Stimulated activated CD4-positive, alpha-beta T cell treated with anti-CD3 and anti-CD28 coated beads, TNF-alpha, amount 100 ng/mL, for 24 hours (primary cell): ENCODE measurements around the gene RIPOR3.
"Not testable (repeated sequence)": the region's sequence is repeated elsewhere in the genome, so short reads cannot be mapped to it uniquely, and the experiment has no call there.

Experiments used
- DNase-seq, 3 experiments: peaks; one replicate each; pipeline ENCODE4 v3.0.0-alpha.2; 2020; ENCODE audit warnings: low read depth in 3 of 3

Gene RIPOR3

DNA sequence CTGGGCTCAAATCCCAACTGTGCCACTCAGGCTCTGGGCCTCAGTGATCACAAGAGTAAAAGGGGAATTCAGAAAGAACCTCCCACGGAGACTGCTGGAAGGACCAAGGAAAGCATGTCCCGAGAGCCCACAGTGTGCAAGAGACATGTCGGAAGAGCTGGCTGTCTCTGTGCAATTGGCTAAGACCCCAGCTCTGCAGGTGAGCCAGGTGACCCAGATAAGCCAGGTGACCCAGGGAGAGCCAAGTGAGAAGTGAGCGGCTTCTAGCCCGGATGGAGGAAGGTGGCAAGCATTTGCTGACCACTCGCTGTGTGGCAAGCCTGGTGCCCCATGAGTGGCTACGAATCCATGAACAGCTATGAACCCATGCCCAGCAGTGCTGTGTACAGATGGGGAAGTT is 59.1 kb downstream of the RIPOR3 start:
- DNase-seq = no peak

DNA sequence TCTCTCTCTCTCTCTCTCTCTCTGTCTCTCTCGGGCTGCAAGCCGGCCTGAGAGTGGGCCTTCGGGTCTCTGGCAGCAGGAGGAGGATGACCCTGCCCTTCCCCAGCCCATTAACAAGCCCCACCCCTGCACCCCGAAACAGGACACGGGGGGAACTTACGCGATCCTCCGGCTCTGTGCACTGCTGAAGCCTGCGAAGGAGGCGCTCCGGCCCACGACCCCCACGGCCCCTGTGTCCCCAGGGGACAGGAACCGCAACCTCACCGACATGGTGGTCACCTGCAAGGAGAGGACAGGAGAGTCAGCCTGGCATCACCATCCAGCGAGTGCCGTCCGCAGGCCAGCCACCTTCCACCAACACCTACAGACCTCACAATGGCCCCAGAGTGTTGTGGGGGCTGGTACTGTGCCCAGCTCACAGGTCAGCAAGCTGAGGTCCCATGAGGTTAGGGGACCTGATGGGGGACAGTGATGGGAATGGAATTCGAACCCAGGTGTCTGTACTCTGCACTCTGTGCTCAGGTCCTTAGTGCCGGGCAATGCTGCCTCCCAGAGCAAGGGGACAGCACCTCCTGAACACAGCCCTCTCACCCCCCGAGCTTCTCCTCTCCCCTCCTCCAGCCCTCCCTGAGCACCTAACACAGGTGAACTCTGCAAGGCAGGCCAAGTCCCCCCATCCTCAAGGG is 60.6 kb downstream of the RIPOR3 start:
- DNase-seq = no peak

DNA sequence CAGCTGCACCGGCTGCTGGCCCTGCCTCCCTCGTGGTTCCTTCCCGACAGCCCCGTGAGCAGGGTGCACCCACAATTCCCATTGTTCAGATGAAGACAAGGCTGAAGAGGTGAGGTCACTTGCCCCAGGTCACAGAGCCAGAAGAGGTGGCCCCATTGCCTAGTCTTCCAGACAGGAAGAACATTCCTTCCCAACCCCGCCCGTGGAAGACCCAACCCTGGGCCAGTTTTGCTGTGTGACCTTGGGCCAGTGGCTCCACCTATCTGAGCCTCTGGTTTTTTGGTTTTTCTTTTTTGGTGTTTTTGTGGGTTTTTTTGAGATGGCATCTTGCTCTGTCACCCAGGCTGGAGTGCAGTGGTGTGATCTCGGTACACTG is 61.7 kb downstream of the RIPOR3 start:
- no peak for DNase-seq

DNA sequence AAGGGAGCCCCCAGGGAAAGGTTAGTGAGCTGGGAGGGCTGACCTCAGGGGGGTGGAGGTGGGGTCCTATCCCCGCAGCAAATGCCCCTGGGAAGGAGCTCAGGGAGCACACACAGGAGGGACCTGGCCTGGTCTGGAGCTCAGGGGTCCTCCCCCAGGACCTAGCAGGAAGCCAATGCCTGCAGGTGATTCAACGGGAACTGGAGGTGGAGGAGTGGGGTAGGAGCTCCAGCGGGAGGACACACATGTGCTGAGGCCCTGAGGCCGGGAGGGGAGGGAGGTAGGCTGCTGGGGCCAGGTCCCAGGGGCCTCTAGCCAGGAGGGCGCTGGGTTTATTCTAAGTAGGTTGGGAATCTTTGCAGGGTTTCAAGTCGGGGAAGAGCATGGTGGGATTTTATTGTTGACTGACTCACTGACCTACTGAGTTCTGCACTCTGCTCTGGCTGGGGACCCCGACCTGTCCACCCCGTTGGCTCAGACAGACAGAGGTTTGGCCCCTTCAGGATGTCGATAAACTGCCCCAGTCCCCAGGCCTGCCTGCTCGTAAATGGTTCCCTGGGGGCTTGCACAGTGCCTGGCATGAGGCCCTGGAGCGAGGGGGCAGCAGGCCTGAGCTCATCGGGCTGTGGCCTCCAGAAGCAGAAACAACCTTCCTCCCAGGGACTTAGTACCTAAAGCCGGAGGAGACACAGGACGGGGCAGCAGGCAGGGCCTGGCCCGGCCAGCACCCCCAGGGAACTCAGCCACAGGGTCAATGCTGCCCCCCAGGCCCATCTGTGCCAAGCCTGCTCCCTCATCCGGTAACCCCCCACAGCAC is 62.3 kb downstream of the RIPOR3 start:
- no peak for DNase-seq

DNA sequence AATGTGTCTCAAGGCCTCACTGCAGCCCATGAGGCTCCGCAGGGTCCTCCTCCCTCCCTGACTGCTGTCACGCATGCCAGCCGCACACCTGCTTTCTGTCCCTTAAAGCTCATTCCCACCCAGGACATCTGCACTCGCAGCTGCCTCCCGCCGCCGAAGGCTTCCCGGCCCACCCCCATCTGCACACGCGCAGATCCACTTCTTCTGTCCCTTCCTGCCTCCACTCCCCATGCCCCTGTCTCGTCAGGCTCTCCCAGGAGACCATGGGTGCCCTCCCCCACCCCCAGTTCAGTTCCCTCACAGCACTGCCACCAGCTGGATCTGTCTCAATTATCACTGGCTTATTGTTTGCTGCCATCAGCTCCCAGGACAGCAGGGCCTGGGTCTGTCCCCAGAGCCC is 63.0 kb downstream of the RIPOR3 start:
- no peak for DNase-seq

DNA sequence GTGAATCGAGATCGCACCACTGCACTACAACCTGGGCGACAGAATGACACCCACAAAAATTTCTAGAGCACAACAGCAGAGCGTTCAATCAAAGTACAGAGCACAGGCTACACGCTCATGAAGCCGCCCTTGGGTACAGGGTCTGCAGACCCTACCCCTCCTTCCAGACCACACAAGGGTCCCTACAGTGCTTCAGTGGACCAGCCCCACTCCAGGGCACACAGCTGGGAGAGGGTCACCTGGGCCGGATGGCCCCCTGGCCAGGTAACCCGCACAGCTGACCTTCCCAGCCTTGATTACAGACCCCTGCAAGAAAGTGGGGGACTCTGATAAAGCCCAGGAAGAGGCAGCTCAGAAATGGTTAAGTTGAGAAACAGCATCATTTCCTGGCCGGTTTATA is 63.6 kb downstream of the RIPOR3 start:
- no peak for DNase-seq

DNA sequence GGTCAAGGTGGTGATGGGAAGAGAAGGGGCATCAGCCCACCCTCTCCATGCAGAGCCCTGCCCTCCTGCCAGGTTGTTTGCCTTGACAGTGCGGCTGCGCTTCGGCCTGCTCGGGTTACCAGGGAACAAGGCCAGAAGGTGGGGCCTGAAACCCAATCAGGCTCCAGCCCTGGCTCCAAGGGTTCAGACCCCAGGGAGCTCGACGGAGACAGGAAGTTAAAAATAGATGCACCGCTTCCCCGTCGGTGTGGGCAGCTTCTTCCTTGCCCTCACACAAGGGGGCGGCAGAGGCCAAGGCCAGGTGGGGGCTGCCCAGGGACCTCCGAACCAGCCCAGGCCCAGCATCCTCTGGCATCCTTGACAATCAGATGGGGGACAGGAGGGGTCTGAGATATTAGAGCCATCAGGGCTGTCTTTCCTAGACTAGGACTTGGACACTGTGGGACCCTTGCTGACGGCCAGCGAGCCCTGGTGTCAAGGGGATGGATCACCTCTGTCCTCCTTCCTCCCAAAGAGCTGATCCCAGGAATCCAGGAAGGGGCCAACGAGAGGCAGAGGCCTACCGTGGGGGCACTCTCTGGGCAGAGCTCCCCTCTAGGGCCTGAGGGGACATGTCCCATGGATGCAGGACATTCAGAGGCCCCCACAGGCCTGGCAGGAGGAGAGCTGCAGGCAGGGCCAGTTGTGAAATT is 65.2 kb downstream of the RIPOR3 start:
- peak in 1 of 3 experiments; percentile 25 for DNase-seq

DNA sequence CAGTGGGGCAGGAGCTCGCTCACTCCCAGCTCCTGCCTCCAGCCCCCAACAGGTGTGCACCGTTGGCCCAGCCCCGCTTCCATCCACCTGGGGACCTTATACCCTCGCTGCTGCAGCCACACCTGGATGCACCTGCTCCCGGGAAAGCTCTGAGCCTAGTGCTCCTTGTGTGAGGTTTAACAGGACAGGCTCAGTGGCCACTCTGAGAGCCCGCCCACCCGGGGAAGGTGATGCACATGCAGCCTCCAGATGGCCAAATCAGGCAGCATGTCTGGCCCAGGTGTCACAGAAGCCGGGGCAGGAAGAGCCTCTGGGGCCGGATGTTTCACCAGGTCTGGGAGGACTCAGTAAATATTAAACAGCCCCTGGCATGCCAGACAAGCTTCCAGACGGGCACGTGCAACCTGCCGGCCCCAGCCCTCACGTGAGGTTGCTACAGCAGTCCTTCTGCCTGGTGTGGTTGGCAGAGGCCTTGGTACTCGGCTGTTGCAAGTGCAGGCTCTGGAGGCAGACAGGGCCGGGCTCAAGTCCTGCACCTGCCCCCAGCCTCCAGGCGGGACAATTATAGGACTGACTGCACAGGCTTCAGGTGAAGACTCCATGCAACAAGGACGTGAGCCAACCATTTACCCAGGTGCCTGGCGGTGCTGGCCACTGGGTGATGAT is 66.9 kb downstream of the RIPOR3 start:
- DNase-seq = no peak

DNA sequence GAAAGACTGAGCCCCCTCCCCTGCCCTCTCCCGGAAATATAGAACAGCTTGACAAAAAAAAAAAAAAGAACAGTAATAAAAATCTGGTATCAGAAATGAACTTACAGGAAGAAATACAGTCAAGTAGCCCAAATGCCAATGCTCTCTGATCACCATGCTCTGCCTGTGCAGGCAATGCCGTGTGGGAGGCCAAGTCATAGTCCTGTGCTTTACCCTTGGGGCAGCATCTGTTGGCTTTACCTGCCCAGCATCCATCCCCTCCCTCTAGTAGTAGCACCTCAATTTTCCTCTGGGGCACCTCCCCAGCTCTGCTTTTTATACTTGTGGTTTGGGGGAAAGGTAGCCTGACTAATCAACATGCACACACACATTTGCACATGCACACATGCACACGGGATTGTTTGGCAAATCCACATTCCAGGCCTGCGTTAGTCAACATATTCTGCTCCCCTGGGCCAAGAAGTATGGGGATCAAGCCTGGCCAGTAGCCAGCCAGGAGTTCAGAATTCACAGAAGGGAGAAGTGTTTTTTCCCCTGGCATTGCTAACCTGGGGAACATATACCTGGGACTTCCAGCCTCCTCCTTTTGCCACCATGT is 70.2 kb downstream of the RIPOR3 start:
- no peak for DNase-seq

DNA sequence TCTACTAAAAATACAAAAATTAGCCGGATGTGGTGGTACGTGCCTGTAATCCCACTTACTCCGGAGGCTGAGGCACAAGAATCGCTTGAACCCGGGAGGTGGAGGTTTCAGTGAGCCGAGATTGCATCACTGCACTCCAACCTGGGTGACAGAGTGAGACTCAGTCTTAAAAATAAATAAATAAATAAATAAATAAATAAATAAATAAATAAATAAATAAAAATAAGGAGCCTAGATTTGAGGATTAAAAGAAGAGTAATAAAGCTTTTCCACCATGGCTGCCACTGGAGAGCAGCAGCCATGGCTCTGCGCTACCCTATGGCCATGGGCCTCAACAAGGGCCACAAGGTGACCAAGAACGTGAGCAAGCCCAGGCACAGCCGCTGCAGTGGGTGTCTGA is 70.9 kb downstream of the RIPOR3 start:
- not testable (repeated sequence) for DNase-seq

DNA sequence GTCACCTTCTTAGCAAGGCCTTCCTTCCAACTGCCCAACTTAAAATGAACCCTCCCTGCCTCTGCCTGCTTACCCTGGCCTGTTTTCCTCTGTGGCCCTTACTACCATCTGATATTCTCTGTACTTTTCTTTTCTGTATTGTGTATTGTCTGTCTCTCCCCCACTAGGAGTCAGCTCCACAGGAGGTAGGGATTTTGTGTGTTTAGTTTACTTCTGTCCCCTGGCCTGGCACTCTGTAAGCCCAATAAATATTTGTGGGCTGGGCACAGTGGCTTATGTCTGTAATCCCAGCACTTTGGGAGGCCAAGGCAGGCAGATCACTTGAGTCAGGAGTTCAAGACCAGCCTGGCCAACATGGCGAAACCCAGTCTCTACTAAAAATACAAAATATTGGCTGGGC is 72.8 kb downstream of the RIPOR3 start:
- no peak for DNase-seq

DNA sequence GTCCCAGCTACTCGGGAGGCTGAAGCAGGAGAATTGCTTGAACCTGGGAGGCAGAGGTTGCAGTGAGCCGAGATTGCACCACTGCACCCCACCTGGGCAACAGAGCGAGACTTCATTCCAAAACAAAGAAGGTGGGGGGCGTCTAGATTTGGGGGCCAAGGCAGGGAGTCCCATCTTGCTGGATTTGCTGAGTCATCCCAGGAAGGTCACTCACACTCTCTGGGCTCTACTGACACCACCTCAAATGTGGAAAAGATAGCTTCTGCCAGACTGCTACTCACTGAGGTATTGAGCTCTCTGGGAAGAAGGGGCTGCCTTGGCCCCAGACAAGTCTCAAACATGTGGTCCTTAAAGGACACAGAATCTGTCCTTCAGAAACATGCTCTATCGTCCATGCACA is 74.3 kb downstream of the RIPOR3 start:
- DNase-seq = no peak

DNA sequence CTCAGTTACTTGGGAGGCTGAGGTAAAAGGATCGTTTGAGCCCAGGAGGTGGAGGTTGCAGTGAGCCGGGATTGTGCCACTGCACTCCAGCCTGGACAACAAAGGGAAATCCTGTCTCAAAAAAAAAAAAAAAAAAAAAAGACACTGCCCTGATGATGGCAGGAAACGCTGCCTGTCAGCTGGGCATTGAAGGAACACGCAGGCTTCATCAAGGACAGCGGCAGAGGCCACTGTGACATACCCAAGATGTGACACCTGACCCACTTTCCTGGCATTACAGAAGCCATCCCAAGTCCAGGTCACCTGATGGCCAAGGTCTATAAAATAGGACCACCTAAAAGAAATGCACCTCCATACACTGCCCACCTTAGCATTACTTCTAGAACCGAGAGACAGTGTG is 75.9 kb downstream of the RIPOR3 start:
- DNase-seq = no peak

DNA sequence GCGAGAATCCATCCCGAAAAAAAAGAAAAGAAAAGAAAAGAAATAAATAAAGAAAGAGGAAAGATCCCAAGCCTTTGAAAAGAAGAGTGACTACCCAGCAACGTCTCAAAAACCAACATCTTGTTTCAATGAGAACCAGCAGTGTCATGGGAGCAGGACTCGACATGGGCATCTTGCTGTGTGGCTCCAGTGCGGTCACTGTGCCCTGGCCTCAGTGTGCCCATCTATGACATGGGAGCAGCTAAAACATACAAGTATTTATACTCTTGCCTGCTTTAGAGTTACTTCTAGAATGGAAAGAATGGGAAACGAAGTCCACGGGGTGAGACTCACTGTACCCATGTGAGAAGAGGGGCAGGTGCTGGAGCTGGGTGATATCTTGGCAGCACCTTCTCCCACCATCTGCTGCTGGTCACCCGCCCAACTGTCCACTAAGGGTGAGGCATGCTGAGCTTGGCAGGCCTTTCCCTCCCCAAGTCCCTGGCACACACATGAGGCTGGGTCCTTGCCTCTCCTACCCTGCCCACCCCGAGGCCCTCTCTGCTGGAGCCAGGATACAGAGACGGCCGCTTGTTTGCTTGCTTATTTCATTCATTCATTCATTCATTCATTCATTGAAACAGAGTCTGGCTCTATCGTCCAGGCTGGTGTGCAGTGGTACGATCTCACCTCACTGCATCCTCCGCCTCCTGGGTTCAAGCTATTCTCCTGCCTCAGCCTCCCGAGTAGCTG is 77.7 kb downstream of the RIPOR3 start:
- no peak for DNase-seq

DNA sequence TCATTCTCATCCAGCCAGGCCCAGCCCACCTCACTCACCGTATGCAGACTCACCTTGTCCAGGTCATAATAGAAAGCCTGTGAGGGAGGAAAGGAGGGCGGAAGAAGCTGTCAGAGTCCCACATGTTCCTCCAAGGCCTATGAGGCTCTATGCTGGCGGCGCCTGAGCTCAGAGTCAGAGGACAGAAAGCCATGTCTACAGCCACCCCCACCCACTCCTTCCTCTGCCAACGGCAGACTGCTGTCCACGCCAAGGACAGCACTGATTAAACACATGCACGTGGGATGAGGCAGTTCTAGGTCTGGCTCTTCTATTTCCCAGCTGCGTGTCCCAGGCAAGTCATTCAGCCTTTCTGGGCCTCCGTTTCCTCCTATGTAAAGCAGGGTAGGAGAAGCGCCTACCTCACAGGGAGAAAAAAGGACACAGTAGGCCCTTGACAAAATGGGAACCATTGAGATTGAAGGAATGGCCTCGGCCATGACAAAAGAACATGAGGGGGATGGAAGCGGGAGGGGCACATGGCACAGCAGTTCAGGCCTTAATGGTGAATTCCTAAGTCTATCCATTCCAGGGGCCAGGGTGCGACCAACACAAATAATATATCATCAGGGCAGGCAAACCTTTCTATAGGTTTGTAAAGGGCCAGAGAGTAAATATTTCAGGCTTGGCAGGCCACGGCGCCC is 80.1 kb downstream of the RIPOR3 start:
- DNase-seq = no peak

DNA sequence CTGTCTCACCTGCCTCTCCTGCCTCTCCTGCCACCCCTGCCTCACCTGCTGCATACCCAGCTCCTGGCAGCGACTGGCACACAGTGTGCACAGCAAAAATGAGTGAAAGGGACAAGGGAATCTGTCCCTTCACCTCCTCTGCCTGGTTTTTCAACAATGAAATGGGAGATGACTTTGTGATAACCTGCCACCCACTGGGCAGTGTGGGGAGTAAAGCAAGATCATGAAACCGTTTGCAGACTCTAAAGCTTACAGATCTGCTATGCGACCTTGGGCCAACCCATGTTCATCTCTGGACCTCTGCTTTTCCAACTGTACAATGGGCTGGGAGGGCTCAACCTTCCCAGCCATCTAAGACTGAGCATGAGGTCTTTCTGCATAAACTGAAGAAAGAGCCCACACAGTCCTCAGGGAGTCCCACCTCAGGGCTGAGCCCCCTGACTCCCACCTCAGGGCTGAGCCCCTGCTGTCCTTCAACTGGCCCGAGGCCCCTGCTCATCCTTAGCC is 81.1 kb downstream of the RIPOR3 start:
- no peak for DNase-seq

DNA sequence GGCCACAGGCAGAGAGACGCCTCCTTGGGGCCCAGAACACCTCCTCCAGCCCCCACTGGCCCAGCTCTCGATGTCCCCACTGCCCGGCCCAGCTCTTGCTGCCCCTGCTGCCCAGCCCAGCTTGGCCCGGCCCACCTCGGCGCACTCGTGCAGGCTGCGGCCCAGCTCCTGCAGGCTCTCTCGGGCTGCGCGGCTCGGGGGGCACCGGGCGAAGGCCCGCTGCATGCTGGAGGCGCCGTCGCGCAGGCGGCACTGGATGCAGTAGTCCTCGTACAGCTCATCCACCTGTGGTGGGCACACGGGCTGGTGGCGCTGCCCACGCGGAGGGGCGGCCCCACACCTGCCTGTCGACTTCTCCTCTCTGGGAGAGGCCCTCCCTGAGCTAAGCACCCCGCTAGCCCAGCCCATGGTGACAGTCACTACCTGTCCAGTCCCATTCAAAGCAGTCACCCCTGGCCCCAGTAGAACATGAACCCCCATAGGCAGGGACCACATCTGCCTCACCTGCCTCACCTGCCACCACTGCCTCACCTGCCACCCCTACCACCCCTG is 81.8 kb downstream of the RIPOR3 start:
- DNase-seq = no peak

DNA sequence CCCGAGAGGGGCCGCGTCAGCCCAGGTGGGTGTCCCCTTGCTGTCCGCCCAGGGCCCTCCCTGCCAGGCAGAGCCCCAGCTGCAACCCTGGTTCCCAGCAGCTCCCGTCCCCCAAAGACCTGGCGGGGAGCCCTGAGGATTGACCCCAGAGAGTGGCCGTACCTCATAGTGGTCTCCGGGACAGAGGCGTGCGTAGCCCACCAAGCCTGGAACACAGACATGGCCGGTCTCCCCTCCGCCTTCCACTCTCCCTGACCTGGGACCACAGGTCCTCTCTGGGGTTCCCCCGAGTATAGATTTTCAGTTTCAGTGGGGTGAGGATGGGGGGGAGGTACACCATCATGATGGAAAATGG is 82.6 kb downstream of the RIPOR3 start:
- no peak for DNase-seq

DNA sequence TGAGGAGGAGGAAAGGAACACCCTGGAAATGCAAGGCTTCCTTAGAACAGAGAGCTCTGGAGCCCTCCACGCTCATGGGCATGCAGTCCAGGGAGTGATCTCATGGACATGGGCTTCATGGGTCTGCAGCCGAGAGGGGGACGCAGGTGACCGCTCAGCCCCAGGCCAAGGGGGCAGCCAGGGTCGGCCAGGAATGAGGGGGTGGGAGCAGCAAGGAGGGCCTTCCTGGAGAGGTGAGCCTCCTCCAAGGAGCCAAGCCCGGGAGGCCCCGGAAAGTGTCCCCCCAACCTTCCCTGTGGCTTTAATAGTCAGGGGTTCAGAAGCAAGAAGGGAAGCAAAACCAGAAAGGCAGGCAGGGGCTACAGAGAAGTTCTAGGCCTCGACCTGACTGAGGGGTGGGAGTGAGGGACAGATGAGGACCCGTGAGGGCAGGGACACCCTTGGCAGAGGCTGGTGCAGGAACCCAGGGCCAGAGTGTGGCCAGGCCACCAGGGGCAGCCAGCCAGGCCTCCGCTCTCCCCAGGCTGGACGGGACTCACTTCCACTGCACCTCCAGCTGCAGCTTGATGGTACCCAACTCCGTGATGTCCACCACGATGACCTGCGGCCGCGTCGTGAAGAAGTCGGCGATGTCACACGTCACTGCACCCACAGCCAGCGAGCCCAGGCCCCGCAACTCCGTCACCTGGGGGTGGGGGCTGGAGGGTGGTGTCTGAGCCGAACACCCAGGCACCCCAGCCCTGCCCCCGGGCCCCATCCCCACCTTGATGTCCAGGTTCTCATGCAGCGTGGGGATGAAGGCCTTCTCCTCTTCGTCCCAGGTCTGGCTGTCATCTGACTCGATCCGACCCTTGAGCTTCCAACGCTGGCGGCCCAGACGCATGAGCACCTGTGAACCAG is 83.2 kb downstream of the RIPOR3 start:
- DNase-seq = no peak
